AG09309 (cell line): ENCODE data around the gene RCVRN.

Experiments used
- DNase-seq: peaks from one replicate; pipeline ENCODE4 v3.0.0-alpha.2; 2010; ENCODE audit warnings: low read depth
- H3K4me3 ChIP-seq: 2 replicates; pipeline ENCODE4 v1.5.1; 2011; ENCODE audit warnings: mild to moderate bottlenecking, low read depth, low read length, moderate library complexity; ENCODE audit not compliant: control insufficient read depth
- TF ChIP-seq, protein P1 (sequence below): IDR thresholded peaks from 2 replicates; pipeline ENCODE4 v1.5.1; 2011; ENCODE audit warnings: mild to moderate bottlenecking, low read depth, low read length, inconsistent platforms; ENCODE audit not compliant: insufficient read depth, control insufficient read depth; ENCODE audit errors: missing control alignments

Gene RCVRN

DNA sequence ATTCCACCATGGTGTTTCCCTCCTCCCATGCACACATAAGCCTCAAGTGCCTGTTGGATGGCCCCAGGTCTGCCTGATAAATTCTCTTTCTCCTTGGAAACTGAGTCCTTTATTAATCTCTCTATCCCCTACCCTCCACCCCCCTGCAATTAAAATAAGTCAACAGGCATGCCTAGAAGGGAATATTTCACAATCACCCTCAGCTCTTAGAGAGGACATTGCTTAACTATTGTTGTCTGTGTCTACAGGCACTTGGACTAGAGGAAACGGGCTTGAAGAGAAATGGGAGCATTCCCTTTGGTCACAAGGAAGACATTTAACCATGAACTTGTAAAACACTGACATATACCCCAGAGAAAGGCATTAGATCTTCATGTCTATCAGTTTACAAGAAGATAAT lies 39.5 kb downstream of the RCVRN start:
- DNase-seq = no peak
- H3K4me3 ChIP-seq = no peak overlapping the region
- TF ChIP-seq, protein P1, sequence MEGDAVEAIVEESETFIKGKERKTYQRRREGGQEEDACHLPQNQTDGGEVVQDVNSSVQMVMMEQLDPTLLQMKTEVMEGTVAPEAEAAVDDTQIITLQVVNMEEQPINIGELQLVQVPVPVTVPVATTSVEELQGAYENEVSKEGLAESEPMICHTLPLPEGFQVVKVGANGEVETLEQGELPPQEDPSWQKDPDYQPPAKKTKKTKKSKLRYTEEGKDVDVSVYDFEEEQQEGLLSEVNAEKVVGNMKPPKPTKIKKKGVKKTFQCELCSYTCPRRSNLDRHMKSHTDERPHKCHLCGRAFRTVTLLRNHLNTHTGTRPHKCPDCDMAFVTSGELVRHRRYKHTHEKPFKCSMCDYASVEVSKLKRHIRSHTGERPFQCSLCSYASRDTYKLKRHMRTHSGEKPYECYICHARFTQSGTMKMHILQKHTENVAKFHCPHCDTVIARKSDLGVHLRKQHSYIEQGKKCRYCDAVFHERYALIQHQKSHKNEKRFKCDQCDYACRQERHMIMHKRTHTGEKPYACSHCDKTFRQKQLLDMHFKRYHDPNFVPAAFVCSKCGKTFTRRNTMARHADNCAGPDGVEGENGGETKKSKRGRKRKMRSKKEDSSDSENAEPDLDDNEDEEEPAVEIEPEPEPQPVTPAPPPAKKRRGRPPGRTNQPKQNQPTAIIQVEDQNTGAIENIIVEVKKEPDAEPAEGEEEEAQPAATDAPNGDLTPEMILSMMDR = no peak

DNA sequence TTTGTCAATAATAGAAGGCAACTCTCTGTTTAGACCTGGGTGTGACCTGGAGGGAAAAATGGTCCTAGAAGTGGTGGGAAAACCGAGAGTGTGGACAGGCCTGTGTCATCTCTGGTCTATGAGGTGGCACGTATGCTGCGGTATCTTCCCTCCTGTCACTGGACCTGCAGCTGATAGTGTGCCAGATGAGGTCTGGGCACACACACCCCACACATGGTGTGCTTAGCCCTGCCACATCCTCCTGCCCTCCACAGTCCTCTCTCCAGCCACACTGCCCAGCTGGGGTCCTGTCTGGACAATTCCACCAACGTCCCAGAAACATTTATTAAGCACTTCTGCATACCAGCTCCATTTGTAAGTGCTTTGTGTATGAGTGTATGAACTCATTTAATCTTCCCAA lies 42.1 kb downstream of the RCVRN start:
- TF ChIP-seq, protein P1 = no peak
- no peak for DNase-seq
- no peak overlapping the region for H3K4me3 ChIP-seq

- DNase-seq = no peak
- TF ChIP-seq, protein P1 = no peak
- H3K4me3 ChIP-seq = no peak overlapping the region
Measured at GRCh38 chr17:9862220-9862619, 42.9 kb downstream of the RCVRN start.

DNA sequence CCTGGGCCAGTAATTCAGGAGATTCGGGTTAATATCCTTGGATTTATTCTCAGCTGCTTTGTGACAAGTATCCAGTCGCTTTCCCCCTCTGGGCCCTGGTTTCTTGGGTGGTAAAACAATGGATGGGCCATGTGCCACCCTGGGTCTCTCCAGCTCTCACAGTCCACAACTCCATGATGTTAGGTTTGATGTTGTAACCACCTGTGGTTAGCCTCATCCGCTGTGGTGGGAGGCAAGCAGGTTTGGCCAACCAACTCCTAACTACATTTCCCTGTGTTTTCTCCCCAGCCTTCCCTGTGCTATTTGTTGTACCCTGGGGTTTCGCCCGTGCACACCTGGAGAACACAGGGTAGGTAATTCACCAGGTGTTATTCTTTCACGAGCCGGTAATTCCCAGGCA lies 44.2 kb downstream of the RCVRN start:
- DNase-seq = no peak
- TF ChIP-seq, protein P1 = no peak

DNA sequence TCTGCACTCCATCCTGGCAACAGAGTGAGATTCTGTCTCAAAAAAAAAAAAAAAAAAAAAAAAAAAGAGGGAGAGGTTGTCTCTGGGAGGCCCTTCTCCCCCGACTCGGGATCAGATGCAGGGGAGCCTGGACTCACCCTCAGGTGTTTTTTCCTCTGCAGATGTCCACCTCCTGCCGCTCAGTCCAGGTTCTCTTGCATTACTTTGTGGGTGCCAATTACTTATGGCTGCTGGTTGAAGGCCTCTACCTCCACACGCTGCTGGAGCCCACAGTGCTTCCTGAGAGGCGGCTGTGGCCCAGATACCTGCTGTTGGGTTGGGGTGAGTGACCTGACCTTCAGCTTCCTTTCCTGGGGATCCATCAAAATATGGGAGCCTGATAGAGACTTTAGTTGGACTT lies 45.3 kb downstream of the RCVRN start:
- no peak for DNase-seq
- H3K4me3 ChIP-seq = no peak overlapping the region
- TF ChIP-seq, protein P1 = no peak

More for the DNA sequence above, 44.2 kb downstream of the RCVRN start:
- no peak overlapping the region for H3K4me3 ChIP-seq

DNA sequence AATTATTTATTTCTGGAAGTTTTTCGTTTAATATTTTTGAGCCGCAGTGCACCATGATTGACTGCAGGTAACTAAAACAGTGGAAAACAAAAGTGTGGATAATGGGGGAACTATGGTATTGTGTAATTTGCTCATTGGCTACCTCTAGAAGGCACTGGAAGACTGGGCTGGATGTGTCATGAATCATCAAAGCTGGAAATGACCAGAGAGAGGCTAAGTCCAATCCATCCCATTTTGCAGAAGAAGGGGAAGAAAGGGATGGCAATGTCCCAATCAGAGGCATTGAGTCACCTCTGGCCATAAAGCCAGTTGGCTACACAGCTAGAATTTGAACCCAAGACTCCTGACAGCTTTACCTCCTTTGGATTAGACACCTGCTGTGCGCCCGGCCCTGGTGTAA lies 50.0 kb downstream of the RCVRN start:
- no peak overlapping the region for H3K4me3 ChIP-seq
- TF ChIP-seq, protein P1 = no peak
- no peak for DNase-seq

DNA sequence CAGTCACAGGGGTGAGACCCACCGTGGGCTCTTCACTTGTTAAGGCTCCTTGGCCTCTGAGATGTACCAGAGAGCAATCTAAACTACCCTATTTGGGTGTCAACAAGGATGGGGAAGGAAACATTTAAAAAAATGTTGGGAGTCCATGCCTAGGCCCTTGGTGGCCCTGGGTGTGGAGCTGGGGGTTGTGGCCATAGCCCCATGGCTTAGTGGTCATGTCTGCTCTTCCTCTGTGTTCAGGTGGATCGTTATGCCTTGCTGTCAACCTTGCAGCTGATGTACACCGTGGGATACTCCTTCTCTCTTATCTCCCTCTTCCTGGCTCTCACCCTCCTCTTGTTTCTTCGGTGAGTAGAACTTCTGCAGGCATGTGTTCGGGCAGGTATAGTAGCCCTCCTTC lies 50.8 kb downstream of the RCVRN start:
- TF ChIP-seq, protein P1 = no peak
- H3K4me3 ChIP-seq = no peak overlapping the region
- no peak for DNase-seq
